GM18867 (cell line): ENCODE measurements around the gene EPOP.
A peak's percentile ranks its signal among the peaks of the same experiment; 100 is the strongest.

Experiments
- ATAC-seq: cut with Tn5 transposase; IDR thresholded peaks from one replicate; pipeline ENCODE4 v1.9.1; 2021; ENCODE audit warnings: mild to moderate bottlenecking, moderate library complexity; ENCODE audit not compliant: unreplicated experiment

Gene EPOP

GRCh38 chr17:38705803-38706504 lies 31.2 kb upstream of the EPOP start:
- no peak for ATAC-seq

GRCh38 chr17:38705523-38705802 lies 30.7 kb upstream of the EPOP start:
- ATAC-seq, result no peak

DNA sequence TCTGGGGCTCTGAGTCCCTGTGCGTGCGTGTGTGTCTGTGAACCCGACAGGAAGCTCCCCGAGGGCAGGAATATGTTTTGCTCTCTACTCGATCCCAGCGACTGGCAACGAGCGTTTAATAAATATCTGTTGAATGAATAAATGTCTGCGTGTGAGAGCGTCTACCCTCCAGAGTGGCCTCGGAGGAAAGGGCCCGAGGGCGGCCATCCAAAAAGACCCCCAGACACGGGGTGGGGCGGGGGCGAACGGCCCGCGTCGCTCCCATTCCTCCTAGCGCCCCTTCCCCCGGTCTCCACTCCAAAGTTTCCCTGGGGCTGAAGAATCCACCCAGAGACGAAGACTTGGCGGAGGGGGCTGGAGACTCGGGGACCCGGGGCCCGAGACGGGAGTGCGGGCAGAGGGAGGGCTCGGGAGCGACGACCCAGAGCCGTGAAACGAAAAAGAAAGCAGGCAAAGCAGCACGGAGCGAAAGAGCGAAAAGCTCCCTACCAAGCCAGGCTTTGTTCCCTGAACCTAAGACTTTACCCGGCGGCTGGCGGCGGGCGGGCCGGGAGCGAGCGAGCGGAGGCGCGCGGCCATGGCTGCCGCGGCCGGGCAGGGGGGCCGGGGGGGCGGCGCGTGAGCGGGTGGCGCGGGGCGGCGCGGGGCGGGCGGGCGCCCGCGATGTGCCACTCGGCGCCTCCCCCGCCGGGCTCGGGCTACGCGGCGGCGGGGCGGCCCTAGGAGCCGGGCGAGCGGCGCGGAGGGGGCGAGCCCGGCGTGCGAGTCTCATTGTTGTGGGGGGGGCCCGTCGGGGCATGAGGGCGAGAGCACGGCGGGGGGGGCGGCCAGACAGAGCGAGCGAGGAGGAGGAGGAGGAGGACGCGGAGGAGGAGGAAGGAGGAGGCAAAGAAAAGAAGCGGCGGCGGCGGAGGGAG lies 30.1 kb upstream of the EPOP start, which contains the start of gene MLLT6:
Gene MLLT6, plus strand, starts transcription at position 668 of the 917 bp plus-strand sequence. CDS start 360 bp downstream, outside the sequence.
- no peak for ATAC-seq

DNA sequence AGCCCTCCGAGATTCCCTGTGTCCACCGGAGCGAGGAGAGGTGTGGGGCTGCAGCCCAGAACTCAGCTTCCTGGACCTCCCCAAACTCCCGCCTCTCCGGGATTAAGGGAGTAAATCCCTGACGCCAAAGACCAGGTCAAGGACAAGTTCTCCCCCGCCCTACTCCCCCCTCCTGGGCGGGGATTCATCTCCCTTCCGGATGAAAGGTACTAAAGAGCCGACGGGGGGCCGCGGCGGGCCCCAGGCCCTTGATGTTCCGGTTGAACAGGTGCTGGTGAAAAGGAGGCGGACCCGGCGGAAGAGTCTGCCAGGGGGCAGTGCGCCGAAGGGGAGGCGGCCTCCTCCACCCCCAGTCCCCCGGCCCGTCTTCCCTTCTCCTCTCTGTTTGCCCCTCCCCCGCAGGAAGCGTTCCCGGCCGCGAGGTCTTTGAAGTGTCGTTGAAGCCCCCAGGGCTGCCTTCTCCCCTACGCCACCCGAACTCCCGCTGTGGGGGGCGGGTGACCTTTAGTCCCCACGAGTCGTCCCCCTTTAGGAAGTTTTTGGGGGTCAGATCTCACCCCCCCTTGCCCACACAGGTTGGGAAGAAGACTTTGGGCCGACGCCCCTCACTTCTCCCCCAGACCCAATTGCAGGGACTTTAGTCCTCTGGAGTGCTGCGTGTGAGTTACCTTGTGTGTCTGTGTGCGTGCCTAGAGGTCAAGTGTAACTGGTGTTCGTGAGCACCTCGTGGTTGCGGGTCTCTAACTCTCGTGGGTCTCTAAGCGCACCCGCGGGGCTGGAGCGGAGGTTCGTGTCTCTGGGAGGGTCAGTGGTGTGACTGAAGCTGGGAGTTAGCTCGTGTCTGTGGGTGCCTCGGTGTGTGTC lies 29.2 kb upstream of the EPOP start:
- no peak for ATAC-seq

DNA sequence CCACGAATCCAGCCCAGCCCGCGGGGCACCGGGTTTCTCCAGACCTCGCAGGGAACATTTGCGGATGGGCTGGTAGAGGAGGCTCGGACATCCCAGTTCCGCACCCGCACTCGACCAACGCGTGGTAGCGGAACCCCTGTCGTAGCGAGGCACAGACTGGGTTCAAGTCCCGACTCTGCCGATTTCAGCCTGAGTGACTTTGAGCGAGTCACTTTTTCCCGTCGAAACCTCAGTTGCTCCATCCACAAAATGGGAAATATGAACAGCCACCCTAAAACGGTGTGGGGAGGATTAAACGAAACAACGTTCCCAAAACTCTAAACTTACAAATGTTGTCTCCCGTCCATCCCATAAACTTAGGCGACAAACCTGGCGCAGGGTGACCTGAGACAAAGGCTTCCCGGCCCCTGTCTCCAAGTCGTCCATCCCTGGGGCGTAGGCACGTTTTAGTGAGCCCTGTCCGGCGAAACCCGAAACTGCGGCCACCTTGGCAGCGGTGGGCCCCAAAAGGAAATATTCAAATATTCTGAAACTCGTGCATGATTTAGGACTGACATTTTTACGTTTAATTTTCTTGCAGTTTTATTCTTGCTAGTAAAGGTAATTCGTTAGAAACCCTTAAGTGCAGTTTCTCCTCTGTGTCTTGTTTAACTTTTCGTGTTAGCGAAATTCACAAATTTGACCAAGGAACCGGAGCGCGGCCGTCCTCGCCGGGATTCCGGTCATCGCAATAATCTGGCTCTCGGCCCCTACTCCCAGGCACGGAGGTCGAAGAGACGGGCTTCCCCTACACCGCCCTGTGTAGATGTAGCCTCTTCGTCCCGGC lies 28.4 kb upstream of the EPOP start:
- no peak for ATAC-seq

DNA sequence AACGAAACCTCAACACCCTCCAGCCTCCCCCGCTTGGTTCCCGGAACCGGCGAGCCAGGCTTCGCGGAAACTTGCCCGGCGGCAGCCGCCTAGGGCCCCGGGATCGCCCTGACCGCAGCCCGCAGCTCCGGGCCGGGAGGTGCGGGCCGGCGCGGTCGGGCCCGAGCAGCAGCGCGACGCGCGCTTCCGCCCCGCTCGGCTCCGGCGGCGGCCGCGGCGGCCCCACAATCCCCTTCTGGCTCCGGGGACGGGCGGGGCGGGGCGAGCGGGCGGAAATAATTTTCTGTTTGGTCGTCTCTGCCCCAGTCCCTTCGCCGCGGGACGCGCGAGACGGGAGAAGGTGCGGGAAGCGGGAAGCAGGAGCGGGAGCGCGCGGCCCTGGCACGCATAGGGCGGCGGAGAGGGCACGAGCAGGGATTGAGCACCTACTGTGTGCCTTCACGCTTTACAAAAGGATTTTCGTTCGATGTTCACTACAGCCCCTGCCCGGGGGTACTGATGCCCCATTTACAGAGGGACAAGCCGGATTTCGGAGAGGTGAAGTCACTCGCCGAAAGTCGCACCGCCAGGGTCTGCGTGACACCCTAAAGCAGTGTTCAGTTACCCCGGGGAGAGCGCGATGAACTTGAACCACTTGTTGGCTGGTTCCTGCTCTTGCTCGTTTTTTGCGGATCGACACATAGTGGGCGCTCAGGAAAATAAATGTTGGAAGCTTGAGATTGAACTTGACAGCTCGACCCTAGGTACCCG lies 27.6 kb upstream of the EPOP start:
- peak; percentile 37 for ATAC-seq

- ATAC-seq, result peak; percentile 18
These were observed 26.9 kb upstream of the EPOP start for GRCh38 chr17:38701504-38702165.

DNA sequence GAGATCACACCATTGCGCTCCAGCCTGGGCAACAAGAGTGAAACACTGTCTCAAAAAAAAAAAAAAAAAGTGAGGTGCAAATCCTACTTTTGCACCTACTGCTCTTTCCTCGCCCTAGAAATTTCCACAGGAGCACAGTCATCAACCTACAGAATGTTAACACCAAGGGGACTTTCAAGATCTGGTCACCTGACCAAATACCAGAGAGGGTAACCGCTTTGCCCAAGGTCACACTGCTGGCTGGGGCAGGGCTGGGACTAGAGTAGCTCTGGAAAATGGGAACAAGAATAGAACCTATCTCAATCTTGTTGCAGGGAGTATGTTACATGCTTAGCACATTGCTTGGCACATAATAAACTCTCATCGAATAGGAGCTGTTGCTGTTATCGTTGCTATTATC lies 24.0 kb upstream of the EPOP start:
- no peak for ATAC-seq

DNA sequence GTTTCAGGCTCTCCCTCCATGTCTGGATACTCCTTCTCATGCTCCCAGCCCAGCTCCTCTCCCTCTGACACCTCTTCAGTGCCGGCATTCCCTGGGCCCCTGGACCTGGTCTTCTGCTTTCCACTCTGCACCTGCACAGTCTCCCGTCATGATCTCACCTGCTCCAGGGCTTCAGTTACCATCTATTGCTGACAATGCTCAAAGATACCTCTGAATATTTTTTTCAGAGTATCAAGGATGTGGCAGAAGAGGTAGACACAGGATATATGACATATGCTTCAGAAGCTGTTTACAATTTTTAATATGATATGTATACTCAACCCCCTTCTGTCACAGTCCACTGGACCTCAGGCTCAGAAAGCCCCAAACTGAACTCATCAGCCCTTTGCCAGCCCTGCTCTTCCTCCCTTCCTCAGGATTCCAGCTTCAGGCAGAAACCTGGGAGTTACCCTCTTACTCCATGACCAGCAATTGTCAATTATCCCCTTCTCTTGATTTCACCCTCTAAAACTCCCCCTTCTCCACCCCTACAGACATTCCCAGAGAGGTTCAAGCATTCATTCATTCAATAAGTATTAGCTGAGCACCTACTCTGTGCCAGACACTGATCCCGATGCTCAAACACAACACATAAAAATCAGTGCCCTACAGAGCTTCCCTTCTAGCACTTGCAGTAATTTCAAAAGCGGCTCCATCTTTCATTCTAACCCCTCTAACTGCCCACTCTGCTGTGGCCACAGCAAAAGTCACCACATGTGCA lies 22.5 kb upstream of the EPOP start:
- no peak for ATAC-seq

DNA sequence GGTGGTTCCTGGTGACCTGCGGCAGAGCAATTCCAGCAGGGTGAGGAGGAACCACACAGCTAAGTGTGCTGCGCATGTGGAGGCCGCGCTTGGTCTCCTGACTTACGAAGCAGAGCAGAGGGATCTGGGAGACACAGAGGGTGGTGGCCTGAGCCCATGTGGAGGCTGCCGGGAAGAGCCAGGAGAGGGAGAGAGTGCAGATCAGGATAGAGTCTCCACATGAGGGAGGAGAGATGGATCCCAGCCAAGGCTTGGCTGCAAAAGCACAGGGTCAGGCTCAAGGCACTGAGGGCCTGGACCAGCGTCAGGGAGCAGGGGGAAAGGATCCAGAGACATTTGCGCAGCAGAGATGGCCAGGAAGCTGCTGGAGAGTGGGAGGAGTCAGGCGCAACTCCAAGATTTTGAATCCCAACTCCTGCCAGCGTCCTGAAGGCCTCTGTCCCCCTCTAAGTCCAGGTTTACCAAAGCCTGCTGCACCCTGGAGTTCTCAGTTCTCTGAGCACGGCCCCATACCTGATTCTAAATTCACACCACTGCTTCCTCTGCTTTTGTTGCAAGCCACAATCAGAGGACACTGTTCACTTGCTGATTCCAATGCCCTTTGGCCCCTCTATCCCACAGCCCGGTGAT lies 19.1 kb upstream of the EPOP start:
- ATAC-seq, result no peak

DNA sequence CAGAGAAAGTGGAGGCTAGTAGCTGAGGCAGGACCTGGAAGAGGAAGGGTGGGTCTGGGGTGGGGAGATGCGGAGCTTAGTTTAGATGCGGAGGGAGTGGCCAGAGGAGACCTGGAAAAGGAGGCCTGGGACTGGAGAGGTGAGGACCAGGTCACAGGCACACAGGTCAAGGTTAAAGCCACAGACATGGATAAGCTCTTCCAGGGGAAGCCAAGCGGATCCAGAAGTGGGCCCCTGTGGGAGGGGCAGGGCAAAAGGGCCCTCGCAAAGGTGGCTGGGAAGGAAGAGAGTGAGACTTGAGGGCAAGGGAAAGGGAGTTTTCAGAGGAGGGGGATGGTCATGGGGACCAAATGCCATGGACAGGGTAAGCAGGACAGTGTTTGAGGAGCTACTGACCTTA lies 16.4 kb upstream of the EPOP start:
- ATAC-seq, result no peak

DNA sequence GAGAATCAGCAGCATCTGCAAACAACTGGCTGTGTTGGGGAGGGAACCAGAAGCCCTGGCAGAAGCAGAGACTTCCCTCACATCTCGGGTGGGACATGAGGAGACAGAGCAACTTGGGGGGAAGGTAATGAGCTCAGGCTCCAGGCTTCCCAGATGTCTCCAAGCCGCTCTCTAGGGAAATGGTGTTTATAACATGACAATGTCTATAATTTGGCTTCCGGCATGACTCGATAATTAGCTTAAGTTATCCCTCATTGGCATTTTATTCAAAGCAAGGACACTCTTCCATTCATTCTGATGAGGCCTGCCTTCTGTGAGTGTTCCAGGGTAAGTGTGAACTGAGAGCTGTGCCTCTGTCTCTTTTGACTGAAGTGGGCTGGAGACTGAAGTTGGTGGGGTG lies 15.6 kb upstream of the EPOP start:
- no peak for ATAC-seq

GRCh38 chr17:38687286-38687685 lies 12.5 kb upstream of the EPOP start:
- ATAC-seq, result no peak

- no peak for ATAC-seq
These were observed 10.7 kb upstream of the EPOP start for GRCh38 chr17:38685491-38685890.

- no peak for ATAC-seq
These were observed 6.3 kb upstream of the EPOP start for GRCh38 chr17:38681096-38681495.

- ATAC-seq, result no peak
These were observed 3.1 kb upstream of the EPOP start for GRCh38 chr17:38677819-38678218.

DNA sequence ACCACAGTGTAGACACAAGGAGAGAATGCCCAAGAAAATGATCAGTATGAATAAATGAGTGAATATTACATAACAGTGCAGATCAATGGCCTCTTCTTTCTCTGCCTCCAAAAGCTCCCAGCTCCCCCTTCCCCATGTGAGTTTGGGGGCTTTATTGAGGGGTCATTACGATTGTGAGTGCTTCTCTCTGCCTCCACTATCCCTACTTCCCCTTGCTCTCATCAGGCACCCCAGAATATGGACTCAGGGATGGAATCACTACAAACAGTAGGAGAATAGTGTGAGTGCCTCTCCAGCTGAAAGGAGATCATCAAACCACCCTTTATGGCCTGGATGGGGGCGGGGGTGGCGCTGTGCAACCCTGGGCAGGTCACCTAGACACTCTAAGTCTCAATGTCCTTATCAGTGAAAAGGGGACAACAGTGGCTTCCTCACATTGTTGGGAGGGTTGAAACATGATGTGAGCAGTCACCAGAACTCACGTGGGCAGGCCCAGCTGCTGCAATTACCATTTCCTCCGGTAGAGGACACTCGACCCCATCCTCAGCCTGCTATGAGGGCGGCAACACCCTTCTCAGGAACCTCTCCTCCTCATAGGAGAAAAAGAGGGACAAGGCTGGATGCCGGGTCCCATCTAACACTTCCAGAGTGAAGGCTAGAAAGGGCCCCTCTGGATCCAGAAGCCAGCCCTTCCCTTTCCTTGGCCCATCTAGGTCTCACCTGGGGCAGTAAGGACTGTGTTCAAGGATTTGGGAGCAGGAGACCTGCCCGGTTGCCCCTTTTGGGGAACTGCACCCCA lies 2.1 kb upstream of the EPOP start:
- ATAC-seq, result no peak
